HG03196 (cell line): ENCODE measurements around the gene ITGB8.
A peak's percentile ranks its signal among the peaks of the same experiment; 100 is the strongest.

ENCODE experiments used
- ATAC-seq: cut with Tn5 transposase; IDR thresholded peaks from one replicate; pipeline ENCODE4 v1.9.1; 2021; ENCODE audit not compliant: unreplicated experiment

The ITGB8 gene

DNA sequence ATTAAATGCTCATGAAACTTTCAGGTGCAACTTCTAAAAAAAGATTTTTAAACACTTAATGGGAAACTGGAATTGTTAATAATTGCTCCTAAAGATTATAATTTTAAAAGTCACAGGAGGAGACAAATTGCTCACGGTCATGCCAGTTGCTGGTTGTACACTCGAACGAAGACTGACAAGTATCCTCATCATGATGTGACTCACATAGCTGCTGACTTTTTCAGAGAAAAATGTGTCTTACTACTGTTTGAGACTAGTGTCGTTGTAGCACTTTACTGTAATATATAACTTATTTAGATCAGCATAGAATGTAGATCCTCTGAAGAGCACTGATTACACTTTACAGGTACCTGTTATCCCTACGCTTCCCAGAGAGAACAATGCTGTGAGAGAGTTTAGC, 79.3 kb downstream of the ITGB8 start:
- no peak for ATAC-seq

DNA sequence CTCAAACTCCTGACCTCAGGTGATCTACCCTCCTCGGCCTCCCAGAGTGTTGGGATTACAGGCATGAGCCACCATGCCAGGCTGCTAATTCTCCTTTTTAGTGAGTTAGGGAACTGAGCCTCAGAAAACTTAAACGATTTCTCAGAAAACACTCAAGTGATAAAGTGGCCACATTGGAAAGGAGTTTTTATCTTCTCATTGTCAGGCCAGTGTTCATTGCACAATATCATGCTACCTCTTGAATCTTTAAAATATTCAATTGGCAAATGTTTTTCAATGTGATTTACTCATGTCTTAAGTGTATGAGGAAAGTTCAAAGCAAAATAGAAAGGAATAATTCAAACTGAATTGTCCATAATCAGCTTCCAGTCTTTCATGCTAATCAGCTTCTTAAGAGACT, 80.7 kb downstream of the ITGB8 start:
- ATAC-seq: no peak

DNA sequence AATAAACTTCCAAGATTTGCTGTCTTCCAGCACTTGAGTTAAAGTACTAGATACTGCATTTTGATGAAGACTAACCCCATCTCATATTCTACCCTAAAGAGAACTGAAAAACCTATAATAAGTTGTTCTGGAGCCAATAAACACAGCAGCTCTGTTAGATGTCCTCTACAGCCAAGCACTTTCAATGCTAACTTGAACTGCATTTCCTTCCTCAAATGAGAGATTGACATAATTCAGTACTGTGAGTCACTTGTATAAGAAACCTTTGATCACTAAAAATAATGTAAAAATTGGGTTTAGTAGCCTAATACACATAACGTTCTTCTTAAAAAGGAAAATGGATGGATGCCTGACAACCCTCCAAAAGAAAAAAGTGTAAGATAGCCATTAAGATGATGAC, 81.3 kb downstream of the ITGB8 start:
- no peak for ATAC-seq

DNA sequence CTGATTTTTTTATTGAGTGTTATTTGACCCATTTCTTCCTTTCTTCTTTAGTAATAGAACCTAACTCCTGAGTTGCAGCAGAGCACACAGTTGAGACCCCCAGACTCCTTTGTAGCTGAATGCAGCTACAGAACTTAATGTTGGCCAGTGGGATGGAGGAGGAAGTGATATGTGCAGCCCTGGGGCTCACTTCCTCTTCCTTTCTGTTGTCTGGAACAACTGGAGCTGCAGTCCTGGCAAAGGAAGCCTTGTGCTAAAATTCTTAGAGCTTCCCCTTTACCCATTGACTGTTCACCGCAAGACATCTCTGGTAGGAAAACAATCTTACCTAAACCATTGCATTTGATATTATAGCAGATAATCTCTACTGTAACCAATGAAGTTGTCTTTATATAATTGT, 86.6 kb downstream of the ITGB8 start:
- ATAC-seq: no peak

DNA sequence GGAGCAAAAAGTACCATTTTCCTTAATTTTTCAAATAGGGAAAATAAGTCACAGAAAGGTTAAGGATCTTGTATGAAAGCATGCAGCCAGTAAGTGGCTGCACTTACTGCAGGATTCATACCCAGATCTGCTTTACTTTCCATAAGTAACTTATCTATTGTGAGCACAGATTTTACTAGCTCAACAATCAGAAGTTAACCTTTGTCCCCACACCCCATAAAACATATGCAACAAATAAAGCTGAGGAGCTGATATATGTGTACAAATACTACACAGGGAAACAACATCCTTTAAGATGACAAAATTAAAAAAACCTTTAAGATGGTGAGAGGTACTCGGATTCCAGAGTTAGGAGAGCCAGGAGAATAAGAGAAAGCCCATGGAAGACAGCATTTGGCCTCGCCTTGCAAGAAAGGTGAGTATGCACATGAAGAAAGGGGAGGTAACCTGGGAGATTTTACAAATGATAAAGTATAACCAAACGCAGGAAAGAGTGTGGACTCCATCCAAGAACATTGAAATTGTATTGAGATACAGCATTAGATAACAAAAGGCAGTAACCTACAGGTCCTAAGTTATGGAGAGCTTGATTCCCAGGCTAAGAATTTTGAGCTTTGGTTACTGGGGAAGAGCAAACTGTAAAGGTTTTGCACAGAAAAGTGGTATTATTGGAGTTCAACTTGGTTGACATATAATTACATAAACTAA, 87.1 kb downstream of the ITGB8 start:
- ATAC-seq: no peak

DNA sequence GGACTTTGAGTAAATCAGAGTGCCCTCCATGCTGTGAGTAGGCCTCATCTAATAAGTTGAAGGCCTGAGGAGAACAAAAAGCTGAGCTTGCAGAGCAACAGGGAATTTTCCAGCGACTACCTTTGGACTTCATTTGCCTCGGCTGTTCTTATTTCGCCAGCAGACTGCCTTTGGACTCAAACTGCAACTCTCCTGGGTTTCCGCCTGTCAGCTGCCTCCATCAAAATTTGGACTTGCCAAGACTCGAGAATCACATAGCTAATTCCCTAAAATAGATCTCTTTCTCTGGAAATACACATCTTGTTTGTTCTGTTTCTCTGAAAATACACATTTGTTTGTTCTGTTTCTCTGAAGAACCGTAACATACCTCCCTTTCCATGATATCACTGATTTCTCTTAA, 93.8 kb downstream of the ITGB8 start:
- no peak for ATAC-seq

DNA sequence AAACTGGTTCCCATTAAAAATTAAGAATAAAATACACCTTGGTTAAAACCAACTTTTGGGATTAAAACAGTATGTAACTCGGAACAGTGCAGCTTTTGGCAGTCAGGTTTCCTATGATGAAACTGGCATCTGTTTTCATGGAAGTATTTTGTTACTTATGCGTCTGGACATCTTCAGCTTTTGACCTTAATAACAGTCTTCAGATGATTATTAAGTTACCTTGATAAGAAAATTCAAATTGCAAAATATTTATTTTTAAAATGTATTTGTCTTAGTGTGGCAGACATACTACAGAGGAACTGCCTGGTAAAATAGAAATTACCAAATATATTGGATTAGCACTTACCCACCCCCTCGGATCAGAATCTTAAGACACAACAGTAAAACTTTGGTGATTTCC, 100.0 kb downstream of the ITGB8 start:
- no peak for ATAC-seq

DNA sequence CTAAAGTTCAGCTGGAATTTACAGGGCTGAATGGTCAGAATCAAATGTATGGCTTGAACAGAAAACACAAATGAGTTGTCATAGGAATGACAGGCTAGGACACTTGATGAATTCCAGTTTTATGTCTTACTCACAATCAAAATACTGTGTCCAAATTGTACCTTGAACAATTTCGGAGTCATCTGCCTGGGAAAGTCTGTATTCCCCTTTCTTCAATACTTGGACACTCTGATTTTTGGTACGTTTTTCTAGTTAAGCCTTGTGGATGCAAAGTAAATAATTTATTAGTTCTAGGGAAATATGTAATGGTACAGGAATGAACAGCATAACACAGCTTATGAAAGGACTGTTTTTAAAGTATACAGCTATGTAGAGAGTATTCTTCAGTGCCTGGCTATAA, 100.4 kb downstream of the ITGB8 start:
- no peak for ATAC-seq

DNA sequence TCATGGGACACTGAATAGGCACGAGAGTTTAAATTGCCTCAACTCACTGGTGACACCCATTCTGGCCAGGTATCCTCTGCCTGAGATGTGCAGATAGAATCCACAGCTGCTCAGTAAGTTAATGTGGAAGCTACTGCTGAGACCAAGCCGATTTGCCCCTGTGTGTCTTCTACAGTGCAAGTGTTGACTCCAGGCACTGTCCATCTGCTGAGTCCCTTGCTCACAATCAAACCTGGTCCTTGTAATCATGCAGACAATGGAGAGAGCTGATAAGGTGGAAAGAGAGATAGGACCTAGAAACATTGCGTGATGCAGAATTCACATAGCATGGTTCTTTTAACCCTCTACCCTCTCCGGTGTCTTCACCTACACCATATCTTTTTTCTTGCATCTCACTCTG, 101.4 kb downstream of the ITGB8 start:
- no peak for ATAC-seq

DNA sequence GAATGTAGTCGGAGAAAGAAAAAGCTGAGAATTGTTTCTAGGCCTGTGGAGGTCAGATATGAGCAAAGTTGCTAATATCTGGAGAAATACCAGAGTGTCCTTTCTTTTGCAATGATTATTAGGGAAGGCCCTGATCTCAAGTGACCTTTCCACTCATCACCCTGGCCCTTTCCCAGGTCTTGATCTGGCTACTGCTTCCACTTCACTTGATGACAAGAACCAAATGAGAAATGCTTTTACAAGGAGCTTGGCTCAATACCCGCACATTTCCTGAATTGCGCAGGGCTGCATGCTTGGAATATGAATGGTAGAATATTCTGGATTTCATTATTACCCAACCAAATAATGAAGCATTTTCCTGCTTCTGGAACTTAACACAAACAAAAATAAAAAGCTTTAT, 104.6 kb downstream of the ITGB8 start:
- no peak for ATAC-seq

DNA sequence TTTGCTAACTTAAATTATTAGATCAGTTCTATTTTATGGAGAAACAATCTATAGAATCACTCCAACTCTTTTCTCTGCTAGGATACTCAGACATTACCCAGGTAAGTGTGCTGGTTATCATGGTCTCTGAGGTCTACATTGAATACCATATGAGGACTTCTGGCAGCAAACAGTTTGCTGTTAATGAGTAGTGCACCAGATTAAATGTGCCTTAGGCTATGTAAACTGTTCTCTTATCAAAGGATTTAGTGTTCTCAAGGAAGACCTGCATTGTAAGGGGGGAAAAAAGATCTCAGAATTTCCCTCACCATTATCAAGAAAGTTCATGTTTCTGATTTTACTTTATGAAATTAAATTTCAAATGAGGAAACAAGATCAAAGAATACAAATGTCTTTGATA, 107.5 kb downstream of the ITGB8 start:
- no peak for ATAC-seq

DNA sequence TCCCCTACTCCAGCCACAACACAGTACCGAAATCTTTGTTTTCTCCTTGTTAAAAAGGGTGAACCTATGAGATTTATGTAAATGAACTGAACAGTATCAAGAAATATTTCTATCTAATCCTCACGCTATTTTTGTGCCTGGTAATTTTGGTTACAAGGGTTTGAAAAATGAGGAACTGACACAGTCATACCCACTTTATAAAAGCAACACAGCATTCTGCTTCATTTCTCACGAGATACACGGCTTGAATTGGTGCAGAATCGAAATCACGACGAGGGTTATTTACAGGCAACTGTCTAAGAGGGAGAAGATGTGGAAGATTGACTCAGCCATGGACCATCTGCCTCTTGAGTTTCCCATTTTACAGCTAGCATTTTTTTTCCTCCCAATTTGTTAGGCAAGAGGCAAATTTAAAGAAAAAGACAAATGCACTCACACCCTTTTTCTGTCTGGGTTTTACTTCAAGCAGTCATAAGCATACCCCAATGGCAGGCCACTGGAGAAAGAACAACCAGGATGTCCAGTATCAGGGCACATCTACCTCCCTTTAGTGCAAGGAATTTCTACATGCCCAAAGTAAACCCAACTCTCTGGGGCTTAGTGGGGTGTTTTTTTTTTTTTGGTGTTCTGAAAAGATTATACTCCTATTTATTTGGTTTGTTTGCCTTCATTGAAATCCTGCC, 108.1 kb downstream of the ITGB8 start:
- peak; percentile 78 for ATAC-seq

DNA sequence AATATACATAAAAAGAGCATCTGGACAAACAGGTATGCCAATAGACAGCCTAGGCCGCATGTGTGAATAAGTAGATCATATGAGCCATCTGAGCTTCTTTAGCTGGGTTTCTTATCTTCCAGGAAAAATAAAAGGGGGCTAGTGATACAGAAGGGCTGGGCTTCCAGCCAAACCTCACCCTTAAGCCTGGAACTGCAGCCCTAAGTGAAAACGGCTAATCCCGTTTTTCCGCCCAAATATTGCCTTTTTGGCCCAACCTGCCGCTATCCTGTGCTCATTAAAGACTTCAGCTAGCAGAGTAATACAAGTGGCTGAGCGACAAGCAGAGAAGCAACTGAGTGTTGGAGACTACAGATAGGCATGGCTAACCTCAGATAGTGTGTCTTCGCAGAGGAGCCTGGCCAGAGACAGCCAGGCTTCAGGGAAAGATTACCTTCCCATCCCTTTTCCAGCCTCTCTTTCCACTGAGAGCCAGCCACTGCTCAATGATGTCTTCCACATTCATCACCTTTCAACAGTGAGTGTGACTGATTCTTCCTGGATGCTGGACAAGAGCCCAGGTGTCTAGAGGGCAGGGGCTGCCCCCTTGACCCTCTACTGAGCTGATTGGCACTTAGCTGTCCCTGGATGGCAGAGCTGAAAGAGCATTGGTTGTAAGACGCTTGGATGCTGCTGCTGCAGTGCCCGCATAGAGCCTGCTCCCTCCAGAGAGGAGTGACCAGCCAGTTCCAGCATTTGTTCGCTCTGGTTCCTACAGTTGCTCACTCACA, 108.9 kb downstream of the ITGB8 start:
- ATAC-seq: no peak

DNA sequence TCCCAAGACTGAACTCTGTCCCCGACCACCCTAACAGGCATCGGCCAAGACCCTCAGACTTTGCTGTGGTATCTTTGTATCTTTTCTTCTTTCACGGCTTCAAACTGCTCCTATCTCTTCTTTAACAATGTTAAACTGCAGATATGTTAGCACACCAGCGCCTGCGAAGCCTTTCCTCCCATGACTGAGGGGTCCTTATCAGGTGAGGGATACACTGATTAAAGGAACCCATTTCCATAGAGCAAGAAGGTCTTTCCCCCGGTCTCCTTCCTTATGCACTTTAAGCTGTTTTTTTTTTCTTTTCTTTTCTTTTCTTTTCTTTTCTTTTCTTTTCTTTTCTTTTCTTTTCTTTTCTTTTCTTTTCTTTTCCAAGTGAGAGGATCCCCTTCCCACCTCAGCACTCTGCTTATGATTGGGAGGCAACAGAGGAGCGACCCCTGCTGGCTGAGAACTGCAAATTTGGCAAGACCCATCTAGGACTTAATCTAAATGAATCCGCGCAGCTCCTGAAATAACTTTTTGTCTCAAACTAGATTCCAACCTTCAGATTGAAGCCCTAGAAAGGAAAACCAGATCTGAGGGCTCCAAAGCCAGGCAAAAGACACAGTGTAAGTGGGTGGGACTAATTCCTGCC, 109.9 kb downstream of the ITGB8 start:
- ATAC-seq: no peak

DNA sequence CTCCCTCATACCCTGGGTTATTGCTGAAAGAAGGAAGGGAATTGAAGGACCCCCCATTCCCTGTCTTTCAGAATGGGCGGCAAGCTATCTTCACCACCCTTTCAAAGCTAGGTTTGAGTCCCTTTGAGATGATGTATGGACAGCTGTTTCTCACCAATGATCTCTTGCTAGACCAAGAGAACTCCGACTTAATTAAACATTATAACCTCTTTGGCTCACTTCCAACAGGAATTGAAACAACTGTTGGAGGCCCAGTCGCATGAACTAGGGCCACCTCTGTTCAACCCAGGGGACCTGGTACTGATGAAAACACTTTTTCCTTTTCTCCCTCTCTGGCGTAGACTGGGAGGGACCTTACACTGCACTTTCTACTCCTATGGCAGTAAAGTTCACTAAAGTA, 110.6 kb downstream of the ITGB8 start:
- ATAC-seq: no peak

DNA sequence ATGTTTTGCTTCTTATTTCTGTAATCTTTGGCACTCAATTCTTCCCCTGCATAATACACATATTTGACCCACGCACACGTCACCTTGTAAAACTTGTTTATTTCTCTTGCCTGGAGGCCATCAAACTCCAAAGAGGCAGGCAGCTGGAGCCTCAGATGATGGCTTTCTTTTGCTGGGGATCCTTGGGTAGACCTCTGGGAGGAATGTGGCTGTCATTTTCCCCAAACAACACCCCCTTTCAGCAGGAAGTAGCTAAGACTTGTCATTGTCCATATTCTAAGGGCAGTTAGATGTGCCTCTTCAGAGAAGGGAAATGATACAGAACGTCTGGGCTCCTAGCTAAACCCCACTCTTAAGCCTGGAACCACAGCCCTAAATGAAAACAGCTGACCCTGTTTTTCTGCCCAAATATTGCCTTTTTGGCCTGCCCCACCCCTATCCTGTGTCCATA, 111.3 kb downstream of the ITGB8 start:
- no peak for ATAC-seq

DNA sequence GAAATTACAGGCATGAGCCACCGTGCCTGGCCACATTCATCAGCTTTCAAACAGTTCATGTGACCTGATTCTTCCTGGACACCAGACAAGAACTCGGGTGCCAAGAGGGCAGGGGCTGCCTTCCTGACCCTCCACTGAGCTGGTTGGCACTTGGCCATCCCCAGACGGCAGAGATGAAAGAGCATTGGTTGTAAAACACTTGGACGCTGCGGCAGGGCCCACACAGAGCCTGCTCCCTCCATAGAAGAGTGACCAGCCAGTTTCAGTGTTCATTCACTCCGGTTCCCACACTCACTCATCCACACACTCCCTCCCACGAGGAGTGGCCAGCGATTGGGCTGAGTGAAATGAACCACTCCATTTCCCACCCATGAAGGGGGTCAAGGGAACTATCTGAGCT, 112.3 kb downstream of the ITGB8 start:
- no peak for ATAC-seq

DNA sequence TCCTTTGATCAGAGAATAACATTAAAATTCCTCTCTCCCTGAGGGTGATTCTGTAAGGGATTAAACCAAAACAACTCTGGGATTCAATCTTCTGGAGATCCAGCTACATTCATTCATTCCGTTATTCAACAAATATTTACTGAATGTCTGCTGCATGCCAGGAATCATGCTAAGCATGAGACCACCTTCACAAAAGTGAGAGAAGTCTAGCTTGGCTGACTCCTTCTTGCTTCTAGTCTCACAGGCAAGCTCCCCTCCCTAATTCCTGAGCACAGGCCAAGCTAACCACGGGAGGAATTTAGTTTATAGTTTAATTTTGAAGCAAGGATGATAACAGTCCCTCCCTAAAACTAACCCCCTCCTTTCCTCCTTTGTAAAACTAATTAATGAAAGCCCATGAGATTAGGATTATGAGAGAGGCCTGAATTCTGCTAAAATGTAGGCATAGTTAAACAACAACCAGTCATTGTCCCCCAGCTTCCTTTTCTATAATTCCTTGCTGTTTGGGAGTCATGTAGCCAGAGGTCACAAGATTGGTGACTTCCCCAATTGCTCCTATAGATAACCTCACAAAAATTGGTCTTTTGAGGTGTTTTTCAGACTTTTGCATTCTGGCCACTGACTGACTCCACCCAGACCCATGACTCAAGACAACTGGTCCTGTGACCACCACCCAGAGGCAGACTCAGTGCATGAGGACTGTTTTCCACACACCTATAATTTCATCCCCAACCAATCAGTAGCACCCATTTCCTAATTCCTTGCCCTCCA, 113.5 kb downstream of the ITGB8 start:
- ATAC-seq: no peak

DNA sequence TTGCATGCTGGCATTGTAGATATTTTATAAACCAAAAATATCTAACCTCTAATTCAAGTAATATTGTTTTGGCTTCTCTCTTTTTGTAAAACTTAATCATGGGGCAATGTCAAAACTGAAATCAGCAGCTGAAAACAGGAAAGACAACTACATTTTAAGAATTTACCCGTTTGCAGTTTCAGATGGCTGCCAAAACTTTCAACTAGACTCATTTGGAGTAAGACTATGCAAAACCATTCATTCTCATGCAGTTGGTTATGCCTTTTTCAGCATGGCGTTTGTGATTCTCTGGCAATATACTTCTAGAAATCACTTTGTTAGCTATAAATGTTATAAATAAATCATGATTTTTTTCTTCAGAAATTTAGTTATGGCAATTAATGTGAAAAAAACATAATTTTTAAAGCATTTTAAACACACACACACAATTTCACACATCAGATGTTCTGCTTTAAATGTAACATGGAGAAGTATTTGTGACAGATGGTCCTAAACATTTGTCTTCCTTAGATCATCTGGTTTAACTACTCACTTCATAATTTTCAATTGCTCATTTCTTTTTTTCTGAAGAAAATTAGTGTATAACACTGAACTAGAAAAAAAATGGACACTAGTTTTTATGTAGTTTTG, 116.4 kb downstream of the ITGB8 start:
- peak; percentile 80 for ATAC-seq

DNA sequence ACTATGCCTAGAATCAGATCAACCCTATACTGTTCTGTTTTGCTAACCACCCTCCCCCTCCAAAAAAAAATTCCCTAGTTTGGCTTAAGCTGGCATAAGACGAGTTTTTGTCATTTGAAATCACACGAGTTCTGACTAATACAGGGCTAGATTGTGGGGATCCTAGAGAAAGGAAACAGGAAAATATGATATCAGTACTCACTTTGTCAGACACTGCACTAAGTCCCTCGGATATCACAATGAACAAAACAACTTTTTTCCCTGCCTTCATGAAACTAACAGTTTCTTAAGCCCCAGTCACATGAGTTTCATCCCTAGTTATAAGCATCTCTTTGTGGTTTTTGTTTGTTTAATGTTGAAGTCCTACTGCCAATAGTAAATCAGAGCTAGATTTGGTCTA, 118.5 kb downstream of the ITGB8 start:
- no peak for ATAC-seq
